Subcutaneous adipose tissue (tissue), 4 donors: ENCODE measurements around the gene CDH12. TPM values are rescaled to one million over a fixed set of nuclear protein-coding genes. Genes with fewer than 3 reads are reported as not detected.

Source experiments
- CTCF ChIP-seq: fragments of 450-650 bp; IDR thresholded peaks from one replicate; pipeline ENCODE4 v1.5.1; 2016; ENCODE audit warnings: low read depth, mild to moderate bottlenecking, control low read depth, antibody characterized with exemption, moderate library complexity
- total RNA-seq, 4 donors: library from RNA; depleted of rRNA; stranded (reverse); fragments of >200 nt; gene quantifications; one replicate each; pipeline ENCODE4 v1.1.0, GENCODE V29; 2016

CDH12 gene
- total RNA-seq, 4 donors from 2014 or later, result 0.17 to 0.44 TPM; not detected in 2

- TF ChIP-seq CTCF, result no peak
Measured at GRCh38 chr5:22764736-22765135, 88.4 kb downstream of the CDH12 start.

GRCh38 chr5:22757776-22758175 lies 95.4 kb downstream of the CDH12 start:
- no peak for TF ChIP-seq CTCF

GRCh38 chr5:22754155-22754554 lies 99.0 kb downstream of the CDH12 start:
- no peak for TF ChIP-seq CTCF

GRCh38 chr5:22751536-22751935 lies 101.6 kb downstream of the CDH12 start:
- no peak for TF ChIP-seq CTCF

- TF ChIP-seq CTCF, result no peak
Measured at GRCh38 chr5:22736443-22737003, 116.6 kb downstream of the CDH12 start.

GRCh38 chr5:22734907-22735306 lies 118.2 kb downstream of the CDH12 start:
- TF ChIP-seq CTCF, result no peak

GRCh38 chr5:22728610-22729009 lies 124.5 kb downstream of the CDH12 start:
- TF ChIP-seq CTCF, result no peak
